Thyroid gland (tissue), 4 donors: Measurements from ENCODE around the gene RAD54L. TPM values are rescaled to one million over a fixed set of nuclear protein-coding genes. Genes with fewer than 3 reads are reported as not detected.
"Not testable (repeated sequence)": the region's sequence is repeated elsewhere in the genome, so short reads cannot be mapped to it uniquely, and the experiment has no call there.

Experiments used
- DNase-seq, 2 donors: peaks; one replicate each; pipeline ENCODE4 v3.0.0-alpha.2; 2019
- H3K27ac ChIP-seq, 3 donors: fragments of 200-600 bp; sonication (generic); 1 replicate in 2 of 3; 2 replicates in 1 of 3; pipeline ENCODE4 v1.5.1; 2016 to 2019; ENCODE audit warnings: mild to moderate bottlenecking in 1 of 3, moderate library complexity in 1 of 3
- H3K27me3 ChIP-seq: fragments of 200-600 bp; sonication (generic); one replicate; pipeline ENCODE4 v1.5.1; 2019
- H3K36me3 ChIP-seq, 2 donors: fragments of 200-600 bp; sonication (generic); one replicate each; pipeline ENCODE4 v1.5.1; 2016 to 2019
- H3K4me1 ChIP-seq, 2 donors: fragments of 200-600 bp; sonication (generic); one replicate each; pipeline ENCODE4 v1.5.1; 2017 to 2019
- H3K4me3 ChIP-seq, 3 donors: fragments of 200-600 bp; sonication (generic); replicated peaks in 1 of 3; 1 replicate in 2 of 3; 2 replicates in 1 of 3; pipeline ENCODE4 v1.5.1; 2016; ENCODE audit warnings: mild to moderate bottlenecking in 1 of 3
- H3K9me3 ChIP-seq: fragments of 200-600 bp; sonication (generic); one replicate; pipeline ENCODE4 v1.5.1; 2017
- CTCF ChIP-seq, 6 experiments: fragments of 200-600 bp in 3 of 6; fragments of 450-650 bp in 3 of 6; sonication (generic) in 3 of 6; IDR thresholded peaks; one replicate each; pipeline ENCODE4 v1.5.1; 2016 to 2019; ENCODE audit warnings: antibody characterized with exemption in 6 of 6, mild to moderate bottlenecking in 2 of 6, inconsistent platforms in 1 of 6, moderate library complexity in 1 of 6
- POLR2A ChIP-seq, 2 donors: fragments of 450-650 bp; IDR thresholded peaks; one replicate each; pipeline ENCODE4 v1.6.1; 2017; ENCODE audit warnings: antibody characterized with exemption in 2 of 2, mild to moderate bottlenecking in 2 of 2, moderate library complexity in 1 of 2
- WGBS, 2 donors: methylation state at CpG; one replicate each; pipeline ENCODE4 v1.1.5; 2017; 5-methylcytosine and 5-hydroxymethylcytosine counted together
- intact Hi-C: fragments of 100-400 bp; cut with DNase I; formaldehyde crosslinking; loops from one replicate; pipeline ENCODE4 v1.15.1; 2023
- total RNA-seq, 4 donors: library from RNA; depleted of rRNA; stranded (reverse); fragments of >200 nt; gene quantifications; one replicate each; pipeline ENCODE4 v1.2.3, GENCODE V29; 2016

Gene RAD54L
- total RNA-seq, 4 donors from 2014 or later = 0.27 to 1.7 (median 0.61) TPM

- Histone ChIP-seq H3K4me3 (no peak overlapping the region), H3K4me1 (peaks cover 4 to 11% of the 10 kb centered on the region in 2 donors), H3K36me3 (peaks cover 43 to 48% of the 10 kb centered on the region in 2 donors), H3K9me3 (no peaks in the 10 kb centered on the region), H3K27ac (no peak overlapping the region), H3K27me3 (no peaks in the 10 kb centered on the region)
- TF ChIP-seq POLR2A (IDR thresholded peaks at IDR 0.05) = no peak
- DNase-seq = no peak
- WGBS, 2 donors = 91 to 94% methylated on average over 15 to 16 of the region's 16 CpGs
- intact Hi-C loops = loop anchor here (10.0 kb wide), 1 partner anchor 65 kb away; the partner anchor contains the start of gene RAD54L
These were observed 62.0 kb downstream of the RAD54L start for GRCh38 chr1:46309401-46310159.

- WGBS, 2 donors = 96 to 100% methylated on average over 4 of the region's 4 CpGs
- H3K27me3 ChIP-seq = no peaks in the 10 kb centered on the region
- H3K27ac ChIP-seq = no peak overlapping the region
- intact Hi-C loops = no loop called here
- no peak for TF ChIP-seq POLR2A (IDR thresholded peaks at IDR 0.05)
- no peak for TF ChIP-seq CTCF (IDR thresholded peaks at IDR 0.05)
- peaks cover 46 to 48% of the 10 kb centered on the region in 2 donors for H3K36me3 ChIP-seq
- DNase-seq = no peak
- H3K9me3 ChIP-seq = no peaks in the 10 kb centered on the region
- H3K4me1 ChIP-seq = peaks cover 0 to 5% of the 10 kb centered on the region in 2 donors
- H3K4me3 ChIP-seq = no peak overlapping the region
These were observed 62.8 kb downstream of the RAD54L start for GRCh38 chr1:46310321-46310720.

- no peaks in the 10 kb centered on the region for H3K4me1 ChIP-seq
- no peak for DNase-seq
- no peaks in the 10 kb centered on the region for H3K27me3 ChIP-seq
- no peaks in the 10 kb centered on the region for H3K9me3 ChIP-seq
- H3K27ac ChIP-seq = no peak overlapping the region
- intact Hi-C loops = no loop called here
- H3K4me3 ChIP-seq = no peak overlapping the region
- no peak for TF ChIP-seq POLR2A (IDR thresholded peaks at IDR 0.05)
- no peak for TF ChIP-seq CTCF (IDR thresholded peaks at IDR 0.05)
- WGBS, 2 donors = 90% methylated on average over 3 of the region's 3 CpGs
- H3K36me3 ChIP-seq = peaks cover 48 to 52% of the 10 kb centered on the region in 2 donors
These were observed 68.3 kb downstream of the RAD54L start for GRCh38 chr1:46315669-46316403.

GRCh38 chr1:46317323-46317722, 69.8 kb downstream of the RAD54L start:
- Histone ChIP-seq H3K4me1 (no peaks in the 10 kb centered on the region), H3K36me3 (peaks cover 34 to 37% of the 10 kb centered on the region in 2 donors), H3K9me3 (no peaks in the 10 kb centered on the region), H3K27me3 (no peaks in the 10 kb centered on the region), H3K27ac (no peak overlapping the region), H3K4me3 (no peak overlapping the region)
- DNase-seq = no peak
- intact Hi-C loops = no loop called here
- TF ChIP-seq CTCF (IDR thresholded peaks at IDR 0.05) (no peak), POLR2A (IDR thresholded peaks at IDR 0.05) (no peak)
- 100% methylated on average over 1 of the region's 1 CpG; no CpG with 5 or more reads in 1 of the 2 donors for WGBS, 2 donors

GRCh38 chr1:46319301-46319700, 71.7 kb downstream of the RAD54L start:
- H3K4me1 ChIP-seq, H3K9me3 ChIP-seq, H3K27me3 ChIP-seq, intact Hi-C loops, H3K27ac ChIP-seq, DNase-seq, H3K4me3 ChIP-seq: not testable (repeated sequence)
- 87% methylated on average over 6 of the region's 6 CpGs for WGBS, 2 donors
- peaks cover 14 to 21% of the 10 kb centered on the region in 2 donors for H3K36me3 ChIP-seq

GRCh38 chr1:46319960-46320914, 72.7 kb downstream of the RAD54L start:
- H3K27ac ChIP-seq, DNase-seq, H3K4me3 ChIP-seq, H3K4me1 ChIP-seq, intact Hi-C loops, H3K9me3 ChIP-seq, H3K27me3 ChIP-seq: not testable (repeated sequence)
- H3K36me3 ChIP-seq = peaks cover 11 to 16% of the 10 kb centered on the region in 2 donors
- 63 to 70% methylated on average over 13 of the region's 13 CpGs for WGBS, 2 donors

- intact Hi-C loops, H3K36me3 ChIP-seq, H3K4me1 ChIP-seq, H3K4me3 ChIP-seq, H3K27me3 ChIP-seq, DNase-seq, H3K9me3 ChIP-seq, H3K27ac ChIP-seq: not testable (repeated sequence)
- 93% methylated on average over 6 of the region's 6 CpGs for WGBS, 2 donors
These were observed 74.6 kb downstream of the RAD54L start for GRCh38 chr1:46322191-46322590.

- H3K4me1 ChIP-seq, H3K27me3 ChIP-seq, H3K4me3 ChIP-seq, H3K9me3 ChIP-seq, intact Hi-C loops, H3K27ac ChIP-seq, DNase-seq, H3K36me3 ChIP-seq: not testable (repeated sequence)
- 93 to 95% methylated on average over 11 of the region's 11 CpGs for WGBS, 2 donors
These were observed 77.9 kb downstream of the RAD54L start for GRCh38 chr1:46325285-46326076.
